HepG2 (cell line): ENCODE measurements around the gene IARS2. TPM values are rescaled to one million over a fixed set of nuclear protein-coding genes. Genes with fewer than 3 reads are reported as not detected.

ENCODE experiments used
- CBX1 ChIP-seq: IDR thresholded peaks from one replicate; pipeline ENCODE4 v1.6.1; 2016; ENCODE audit warnings: antibody characterized with exemption, low read depth
- ELF1 ChIP-seq: sonication (generic); formaldehyde crosslinking; IDR thresholded peaks from 2 replicates; pipeline ENCODE4 v1.4.0; 2020; ENCODE audit warnings: missing genetic modification reagents
- FOSL1 ChIP-seq: sonication (generic); formaldehyde crosslinking; IDR thresholded peaks from 2 replicates; pipeline ENCODE4 v1.9.0; 2021; ENCODE audit warnings: missing genetic modification reagents, borderline replicate concordance
- GLI4 ChIP-seq: sonication (generic); formaldehyde crosslinking; IDR thresholded peaks from 2 replicates; pipeline ENCODE4 v1.5.1; 2020; ENCODE audit warnings: missing genetic modification reagents, mild to moderate bottlenecking, moderate library complexity, borderline replicate concordance
- HDAC2 ChIP-seq: sonication (generic); formaldehyde crosslinking; IDR thresholded peaks from 2 replicates; pipeline ENCODE4 v1.4.0; 2020; ENCODE audit warnings: missing genetic modification reagents
- KMT2B ChIP-seq: IDR thresholded peaks from 2 replicates; pipeline ENCODE4 v1.6.1; 2016; ENCODE audit warnings: missing genetic modification reagents, missing compliant biosample characterization
- MED13 ChIP-seq: sonication (generic); formaldehyde crosslinking; IDR thresholded peaks from 2 replicates; pipeline ENCODE4 v1.5.0; 2020; ENCODE audit warnings: missing genetic modification reagents
- NCOR1 ChIP-seq: fragments of 200-600 bp; sonication (generic); IDR thresholded peaks from 2 replicates; pipeline ENCODE4 v1.7.0; 2017; ENCODE audit warnings: antibody characterized with exemption, low read length, borderline replicate concordance
- NKX3-1 ChIP-seq: sonication (generic); formaldehyde crosslinking; IDR thresholded peaks from 2 replicates; pipeline ENCODE4 v1.5.0; 2020; ENCODE audit warnings: missing genetic modification reagents
- PCBP2 ChIP-seq: fragments of 200-400 bp; formaldehyde crosslinking; optimal IDR thresholded peaks from 2 replicates; pipeline ENCODE3; 2018; ENCODE audit warnings: low read length, low read depth; ENCODE audit not compliant: poor library complexity, severe bottlenecking
- RBFOX2 ChIP-seq: fragments of 200-400 bp; formaldehyde crosslinking; IDR thresholded peaks from 2 replicates; pipeline ENCODE4 v1.6.1; 2017; ENCODE audit warnings: low read depth, mild to moderate bottlenecking, low read length
- RFX5 ChIP-seq: IDR thresholded peaks from 2 replicates; pipeline ENCODE4 v1.6.1; 2011; ENCODE audit warnings: low read depth, low read length, improper control_type of control experiment
- SAFB2 ChIP-seq: sonication (generic); formaldehyde crosslinking; IDR thresholded peaks from 2 replicates; pipeline ENCODE4 v1.5.1; 2020; ENCODE audit warnings: missing genetic modification reagents, low read depth, mild to moderate bottlenecking, borderline replicate concordance
- SP5 ChIP-seq: IDR thresholded peaks from 2 replicates; pipeline ENCODE4 v1.6.1; 2016; ENCODE audit warnings: low read depth, borderline replicate concordance
- ZNF142 ChIP-seq: sonication (generic); formaldehyde crosslinking; IDR thresholded peaks from 2 replicates; pipeline ENCODE4 v1.4.0; 2020; ENCODE audit warnings: missing genetic modification reagents
- ZNF605 ChIP-seq: sonication (generic); formaldehyde crosslinking; IDR thresholded peaks from 2 replicates; pipeline ENCODE4 v1.8.0; 2022; ENCODE audit warnings: mild to moderate bottlenecking, missing genetic modification reagents
- ZNF644 ChIP-seq: IDR thresholded peaks from 2 replicates; pipeline ENCODE4 v1.6.1; 2016; ENCODE audit warnings: low read depth
- ZNF766 ChIP-seq: sonication (generic); formaldehyde crosslinking; IDR thresholded peaks from 2 replicates; pipeline ENCODE4 v1.5.0; 2020; ENCODE audit warnings: missing genetic modification reagents, borderline replicate concordance
- ZNF768 ChIP-seq: sonication (generic); formaldehyde crosslinking; IDR thresholded peaks from 2 replicates; pipeline ENCODE4 v1.4.0; 2020; ENCODE audit warnings: missing genetic modification reagents
- polyA plus RNA-seq, 8 experiments: library from polyadenylated mRNA; depleted of rRNA in 3 of 8; stranded (reverse) in 7 of 8; unstranded in 1 of 8; fragments of >200 nt; fragmentation: Illumina TruSeq in 4 of 8; extraction: Trizol in 4 of 8; gene quantifications; 2 replicates each; pipeline versions ENCODE4 v1.2.1 to v1.2.3, GENCODE V29; 2011 to 2016; ENCODE audit warnings: low read depth in 4 of 8, missing spikeins in 1 of 8, mixed read lengths in 1 of 8; ENCODE audit not compliant: insufficient read depth in 1 of 8
- total RNA-seq, 5 experiments: library from RNA; depleted of rRNA; stranded (reverse); fragments of >200 nt; fragmentation: Illumina TruSeq; extraction: Trizol; gene quantifications; 2 replicates each; pipeline ENCODE4 v1.2.3, GENCODE V29; 2016; ENCODE audit warnings: low read depth in 1 of 5
- TF ChIP-seq, protein P1 (sequence below): IDR thresholded peaks from 2 replicates; pipeline ENCODE4 v1.6.1; 2016; ENCODE audit warnings: low read depth, borderline replicate concordance
- TF ChIP-seq, protein P2 (sequence below): sonication (generic); formaldehyde crosslinking; IDR thresholded peaks from 2 replicates; pipeline ENCODE4 v1.5.0; 2020; ENCODE audit warnings: mild to moderate bottlenecking, missing genetic modification reagents

Gene IARS2
- total and polyA plus RNA-seq, 2 of the 13 experiments (the other 11 are each of a cell fraction or from before 2014, with no cell fraction given) = 28.6 to 122 TPM

DNA sequence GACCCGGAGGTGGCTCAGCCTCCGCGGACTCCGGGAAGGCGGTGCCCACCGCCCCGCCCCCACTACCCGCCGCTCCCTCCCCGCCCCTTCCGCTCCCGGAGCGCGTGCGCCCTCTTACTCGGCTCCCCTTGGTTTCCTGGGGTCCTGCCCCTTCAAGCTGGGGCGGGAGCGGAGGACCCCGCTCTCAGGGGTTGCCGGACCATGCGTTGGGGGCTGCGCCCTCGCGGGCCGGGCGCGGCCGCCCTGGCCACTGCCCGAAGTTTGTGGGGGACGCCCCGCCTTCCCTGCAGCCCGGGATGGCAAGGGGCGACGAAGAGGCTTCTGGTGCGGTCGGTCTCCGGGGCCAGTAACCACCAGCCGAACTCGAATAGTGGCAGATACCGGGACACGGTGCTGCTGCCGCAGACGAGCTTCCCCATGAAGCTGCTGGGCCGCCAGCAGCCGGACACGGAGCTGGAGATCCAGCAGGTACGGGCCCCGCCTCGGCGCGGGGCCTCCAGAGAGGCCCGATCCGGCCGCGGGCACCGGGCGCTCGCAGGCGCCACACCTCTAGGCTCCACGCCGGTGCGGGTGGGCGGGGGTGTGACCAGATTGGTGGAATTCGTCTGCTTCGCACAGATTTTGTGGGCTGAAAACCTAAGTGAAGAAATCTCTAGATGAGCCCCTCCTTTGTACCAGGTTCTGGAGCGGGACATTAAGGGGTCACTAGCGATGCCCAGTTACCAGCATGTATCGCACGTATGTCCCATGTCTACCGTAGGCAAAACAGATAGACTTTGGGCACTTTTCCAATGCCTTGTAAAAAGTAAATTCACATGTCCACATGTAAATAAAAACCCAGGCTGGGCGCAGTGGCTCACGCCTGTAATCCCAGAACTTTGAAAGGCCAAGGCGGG lies at the start of gene IARS2 (continued):
- TF ChIP-seq ZNF766 = 0 out of 2 replicates have a peak, but pooled peaks have one; percentile 61
- TF ChIP-seq, protein P1, sequence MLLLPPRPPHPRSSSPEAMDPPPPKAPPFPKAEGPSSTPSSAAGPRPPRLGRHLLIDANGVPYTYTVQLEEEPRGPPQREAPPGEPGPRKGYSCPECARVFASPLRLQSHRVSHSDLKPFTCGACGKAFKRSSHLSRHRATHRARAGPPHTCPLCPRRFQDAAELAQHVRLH (CRISPR knock-in tag) = peak; percentile 66
- TF ChIP-seq RBFOX2 = peak; percentile 88
- TF ChIP-seq SP5 (CRISPR knock-in tag) = 0 out of 2 replicates have a peak, but pooled peaks have one; percentile 16
- no peak for TF ChIP-seq RFX5
- TF ChIP-seq GLI4 (CRISPR knock-in tag) = peak; percentile 29; the same call in 1 of the 2 replicates
- TF ChIP-seq, protein P2, sequence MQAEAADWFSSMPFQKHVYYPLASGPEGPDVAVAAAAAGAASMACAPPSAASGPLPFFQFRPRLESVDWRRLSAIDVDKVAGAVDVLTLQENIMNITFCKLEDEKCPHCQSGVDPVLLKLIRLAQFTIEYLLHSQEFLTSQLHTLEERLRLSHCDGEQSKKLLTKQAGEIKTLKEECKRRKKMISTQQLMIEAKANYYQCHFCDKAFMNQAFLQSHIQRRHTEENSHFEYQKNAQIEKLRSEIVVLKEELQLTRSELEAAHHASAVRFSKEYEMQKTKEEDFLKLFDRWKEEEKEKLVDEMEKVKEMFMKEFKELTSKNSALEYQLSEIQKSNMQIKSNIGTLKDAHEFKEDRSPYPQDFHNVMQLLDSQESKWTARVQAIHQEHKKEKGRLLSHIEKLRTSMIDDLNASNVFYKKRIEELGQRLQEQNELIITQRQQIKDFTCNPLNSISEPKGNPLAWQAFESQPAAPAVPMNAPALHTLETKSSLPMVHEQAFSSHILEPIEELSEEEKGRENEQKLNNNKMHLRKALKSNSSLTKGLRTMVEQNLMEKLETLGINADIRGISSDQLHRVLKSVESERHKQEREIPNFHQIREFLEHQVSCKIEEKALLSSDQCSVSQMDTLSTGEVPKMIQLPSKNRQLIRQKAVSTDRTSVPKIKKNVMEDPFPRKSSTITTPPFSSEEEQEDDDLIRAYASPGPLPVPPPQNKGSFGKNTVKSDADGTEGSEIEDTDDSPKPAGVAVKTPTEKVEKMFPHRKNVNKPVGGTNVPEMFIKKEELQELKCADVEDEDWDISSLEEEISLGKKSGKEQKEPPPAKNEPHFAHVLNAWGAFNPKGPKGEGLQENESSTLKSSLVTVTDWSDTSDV (CRISPR knock-in tag) = no peak
- TF ChIP-seq ELF1 = no peak
- TF ChIP-seq ZNF768 (CRISPR knock-in tag) = peak; percentile 63; the same call in 1 of the 2 replicates
- 0 out of 2 replicates have a peak, but pooled peaks have one; percentile 25 for TF ChIP-seq FOSL1 (CRISPR knock-in tag)
- peak; percentile 30; the same call in 1 of the 2 replicates for TF ChIP-seq HDAC2 (CRISPR knock-in tag)
- TF ChIP-seq ZNF644 = no peak
- TF ChIP-seq NCOR1 = no peak
- peak; percentile 59 for TF ChIP-seq SAFB2
- TF ChIP-seq CBX1 = peak; percentile 60
- TF ChIP-seq ZNF605 = peak; percentile 91
- TF ChIP-seq KMT2B (CRISPR knock-in tag) = peak; percentile 71
- peak; percentile 80; the same call in 1 of the 2 replicates for TF ChIP-seq NKX3-1 (CRISPR knock-in tag)
- TF ChIP-seq ZNF142 (CRISPR knock-in tag) = peak; percentile 63; the same call in 1 of the 2 replicates
- TF ChIP-seq PCBP2 = no peak
- TF ChIP-seq MED13 (CRISPR knock-in tag) = peak; percentile 24; the same call in 1 of the 2 replicates
